SK-N-MC (cell line): Measurements from ENCODE around the gene EDA.

ENCODE experiments used
- EZH2 ChIP-seq: fragments of 200-600 bp; sonication (generic); IDR thresholded peaks from one replicate; pipeline ENCODE4 v1.6.1; 2017; ENCODE audit warnings: antibody characterized with exemption
- FOXP2 ChIP-seq: optimal IDR thresholded peaks from 2 replicates; pipeline ENCODE3; 2011; ENCODE audit warnings: mild to moderate bottlenecking, moderate library complexity; ENCODE audit not compliant: insufficient read depth; ENCODE audit errors: extremely low read length, control extremely low read depth
- POLR2AphosphoS5 ChIP-seq: IDR thresholded peaks from 2 replicates; pipeline ENCODE4 v1.6.1; 2012; ENCODE audit warnings: mild to moderate bottlenecking, low read depth, low read length, borderline replicate concordance

GRCh38 chrX:70026851-70027200 is 410.9 kb downstream of the EDA start:
- TF ChIP-seq FOXP2 (no peak), POLR2AphosphoS5 (no peak), EZH2 (no peak)
